Stimulated activated CD4-positive, alpha-beta T cell treated with anti-CD3 and anti-CD28 coated beads, Interleukin-15, amount 100 ng/mL, for 24 hours (primary cell): Measurements from ENCODE around the gene PCTP.

ENCODE experiments used
- DNase-seq: peaks from one replicate; pipeline ENCODE4 v3.0.0-alpha.2; 2020

PCTP gene

GRCh38 chr17:55750750-55751657 lies at the start of gene PCTP:
TSS of gene PCTP (plus strand) at chr17:55751051. CDS start at chr17:55751104, 53 bp downstream.
- DNase-seq = peak; percentile 94

GRCh38 chr17:55702150-55702549 lies 48.7 kb upstream of the PCTP start:
- DNase-seq = no peak

- no peak for DNase-seq
Measured at GRCh38 chr17:55704401-55704800, 46.5 kb upstream of the PCTP start.

- DNase-seq = no peak
Measured at GRCh38 chr17:55705847-55706246, 45.0 kb upstream of the PCTP start.

- no peak for DNase-seq
Measured at GRCh38 chr17:55706808-55707773, 43.8 kb upstream of the PCTP start.

DNA sequence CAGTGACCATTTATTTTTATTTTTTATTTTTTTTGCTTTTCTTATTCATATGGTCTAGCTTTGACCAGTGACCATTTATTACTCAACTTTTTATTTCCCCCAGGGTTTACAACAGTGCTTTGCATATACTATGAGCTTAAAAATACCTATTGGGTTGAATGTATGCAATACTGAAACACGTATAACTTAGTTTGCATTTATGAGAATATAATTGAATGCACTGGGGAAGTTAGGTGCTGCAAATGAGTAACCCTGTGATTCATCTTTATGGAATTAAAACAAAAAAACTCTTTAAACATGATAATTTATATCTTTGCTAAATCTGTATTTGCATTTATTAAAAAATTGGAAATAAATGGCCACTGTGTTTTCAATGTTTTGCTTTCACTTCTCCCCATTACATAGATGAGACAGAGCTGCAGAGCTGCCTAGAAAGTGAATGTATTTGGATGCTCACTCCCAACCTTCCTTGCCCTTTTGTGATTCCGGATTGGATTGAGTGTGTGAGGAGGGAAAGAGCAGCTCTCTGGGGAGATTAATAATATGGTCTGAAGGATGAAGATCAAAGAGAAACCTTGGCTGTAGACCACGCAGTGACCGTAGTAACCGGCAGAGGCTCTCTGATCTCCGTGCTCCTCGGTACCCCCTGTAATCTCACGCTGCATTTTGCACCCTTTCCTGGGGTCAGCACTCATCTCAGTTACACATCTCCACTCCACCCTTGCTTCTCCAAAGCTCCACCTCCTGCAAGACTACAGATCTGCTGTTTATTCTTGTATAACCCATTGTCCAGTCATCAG lies 42.5 kb upstream of the PCTP start:
- DNase-seq = no peak

- no peak for DNase-seq
Measured at GRCh38 chr17:55709440-55709839, 41.4 kb upstream of the PCTP start.

GRCh38 chr17:55709984-55710383 lies 40.9 kb upstream of the PCTP start:
- no peak for DNase-seq

- DNase-seq = no peak
Measured at GRCh38 chr17:55710410-55710809, 40.4 kb upstream of the PCTP start.

DNA sequence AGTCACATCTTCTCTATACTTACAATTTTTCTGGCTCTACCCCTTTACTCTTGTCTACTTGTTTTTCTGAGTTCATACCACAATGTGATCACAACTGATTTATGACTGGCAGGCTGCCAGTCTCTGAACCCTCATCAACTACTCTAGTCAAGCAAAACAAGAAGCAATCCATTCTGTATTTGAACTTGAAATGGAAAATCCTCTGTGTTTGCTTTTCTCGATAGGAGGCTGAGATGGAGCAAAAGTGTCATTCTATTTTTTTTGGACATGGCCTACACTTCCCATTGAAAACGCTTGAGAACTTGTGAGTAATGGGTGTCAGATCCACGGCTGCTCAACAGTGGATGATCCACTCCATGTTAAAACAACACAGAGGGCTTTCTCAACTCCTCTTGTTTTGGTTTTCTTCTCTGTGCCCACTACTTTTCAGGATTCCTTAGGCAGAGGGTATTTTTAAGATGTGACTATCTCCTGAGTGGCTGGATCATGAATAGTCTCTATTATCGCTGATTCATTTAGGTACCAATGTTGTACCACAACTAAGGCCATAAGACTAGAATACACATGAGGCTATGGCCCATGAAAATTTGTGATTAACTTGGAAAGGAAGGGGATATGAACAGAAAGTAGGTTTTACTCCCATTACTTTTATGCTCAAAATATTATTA lies 39.9 kb upstream of the PCTP start:
- DNase-seq = no peak

GRCh38 chr17:55717432-55717831 lies 33.4 kb upstream of the PCTP start:
- DNase-seq = no peak

GRCh38 chr17:55717898-55718735 lies 32.7 kb upstream of the PCTP start:
- DNase-seq = peak; percentile 79

DNA sequence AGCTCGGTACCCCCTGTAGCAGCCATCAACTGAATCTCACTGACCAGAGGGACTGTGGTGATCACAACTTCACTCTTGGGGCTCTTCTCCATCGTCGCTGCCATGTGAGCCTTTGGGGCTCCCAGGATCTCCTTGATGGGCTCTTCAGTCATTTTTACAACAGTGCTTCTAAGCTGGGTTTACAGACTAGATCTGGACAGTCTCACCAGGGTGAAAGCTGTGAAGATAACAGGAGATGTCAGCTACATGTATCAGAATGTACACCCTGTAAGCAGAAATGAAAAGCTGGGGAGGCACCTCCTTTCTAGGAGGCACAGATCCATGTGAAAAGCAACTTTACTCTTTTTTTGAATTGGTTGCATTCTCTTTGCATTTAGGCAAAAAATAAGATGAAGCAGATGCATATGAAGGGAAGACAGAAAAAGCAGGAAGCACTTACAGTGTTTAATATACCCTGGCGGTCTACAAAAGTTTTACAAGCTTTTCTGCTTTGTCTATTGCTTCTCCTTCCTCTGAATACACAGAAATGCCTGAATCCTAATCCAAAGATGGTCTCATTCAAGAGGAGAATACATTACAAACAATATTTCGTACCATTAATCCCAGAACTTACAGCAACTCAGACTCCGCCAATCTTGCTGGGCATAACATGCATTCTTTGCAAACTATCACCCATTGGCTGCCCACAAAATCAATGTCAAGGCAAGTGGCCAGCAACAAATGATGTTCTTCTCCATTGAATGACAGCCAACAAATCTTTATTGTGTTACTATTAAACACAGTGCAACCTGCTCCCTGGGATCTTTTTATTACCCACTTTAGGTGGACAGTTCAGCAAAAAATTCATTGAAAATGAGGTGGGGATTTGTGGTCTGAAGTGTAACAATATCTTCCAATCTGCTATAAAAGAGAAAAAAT lies 29.7 kb upstream of the PCTP start:
- DNase-seq = no peak

DNA sequence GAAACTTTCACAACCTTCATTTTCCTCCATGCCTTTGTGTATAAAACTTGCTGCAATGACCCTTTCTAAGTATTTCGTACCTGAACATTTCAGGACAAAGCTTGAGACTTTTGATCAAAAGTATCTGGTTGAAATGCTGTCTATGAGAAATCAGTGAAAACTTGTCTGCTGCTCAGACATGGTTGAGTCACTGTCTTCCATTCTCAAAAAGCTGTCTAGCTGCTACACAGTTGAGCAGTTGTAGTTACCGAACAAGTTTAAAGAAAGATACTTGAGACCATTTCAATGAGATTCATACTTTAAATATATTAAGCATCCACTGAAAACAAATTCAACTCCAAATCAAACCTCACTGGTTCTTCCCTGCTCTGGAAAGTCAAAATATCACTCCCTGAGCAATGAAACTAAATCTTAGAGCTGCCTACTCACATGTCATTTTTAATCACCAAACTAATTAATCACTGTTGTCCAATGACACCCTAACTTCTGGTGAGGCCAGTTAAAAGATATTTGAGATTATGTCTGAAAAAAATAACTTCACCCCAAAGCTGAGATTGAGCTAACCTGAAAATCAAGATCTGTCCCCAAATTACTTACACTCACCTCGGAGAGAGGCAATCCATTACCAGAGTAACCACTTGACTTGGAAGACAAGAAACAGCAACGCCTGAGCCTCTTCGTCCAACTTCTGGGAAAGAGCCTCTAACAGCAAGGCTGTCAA lies 28.7 kb upstream of the PCTP start:
- no peak for DNase-seq

DNA sequence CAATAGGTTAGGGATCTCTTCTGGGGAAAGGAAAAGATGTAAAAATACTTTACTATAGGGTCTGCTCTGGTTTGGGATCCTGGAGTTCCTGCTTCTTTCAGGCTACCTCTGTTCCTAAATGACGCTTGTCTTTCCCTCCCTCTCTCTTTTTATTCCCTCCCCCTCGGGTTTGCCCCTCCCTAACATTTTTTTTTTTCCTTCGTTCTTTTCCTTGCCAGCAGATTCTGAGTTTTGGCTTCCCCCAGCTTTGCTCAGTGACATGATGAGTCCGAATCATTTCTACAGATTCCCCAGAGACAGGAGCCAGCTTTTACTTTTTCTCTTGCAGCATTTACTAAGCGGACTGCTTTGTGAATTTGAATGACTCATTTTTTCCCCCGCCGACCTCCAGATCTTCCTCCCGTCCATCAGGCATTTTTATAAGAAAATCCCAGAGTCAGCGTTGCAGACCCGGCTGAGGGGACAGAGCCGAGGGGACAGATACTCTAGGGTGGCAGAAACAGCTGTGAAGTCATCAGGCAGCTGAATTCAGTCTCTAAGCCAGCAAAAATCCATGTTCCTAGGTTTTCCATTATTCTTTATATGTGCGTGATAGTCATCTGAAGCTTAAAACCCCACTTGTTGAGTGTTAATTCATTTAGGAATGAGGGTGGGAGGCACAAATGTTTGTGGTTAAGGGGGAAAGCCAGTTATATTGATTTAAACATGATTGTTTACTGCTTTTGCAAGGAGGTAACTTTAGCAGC lies 27.9 kb upstream of the PCTP start, which contains the start of gene TMEM100:
Gene TMEM100 (minus strand): TSS at position 123 of the 746 bp plus-strand sequence. CDS start 1,794 bp downstream, outside the sequence.
- DNase-seq = no peak

DNA sequence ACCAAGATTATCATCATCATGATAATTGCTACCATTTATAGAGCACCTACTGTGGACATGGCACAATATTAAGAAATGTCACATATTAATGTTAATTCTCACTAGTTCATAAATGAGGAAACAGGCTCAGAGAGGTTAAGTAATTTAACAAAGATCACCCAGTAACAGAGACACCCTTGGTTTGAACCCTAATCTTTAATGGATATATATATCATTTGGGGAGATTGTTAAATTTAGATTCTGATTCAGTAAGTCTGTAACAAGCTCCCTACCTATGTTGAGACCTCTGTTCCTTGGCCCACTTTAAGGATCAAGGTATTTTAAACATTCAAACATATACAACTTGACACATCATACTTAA lies 27.4 kb upstream of the PCTP start:
- DNase-seq = no peak

DNA sequence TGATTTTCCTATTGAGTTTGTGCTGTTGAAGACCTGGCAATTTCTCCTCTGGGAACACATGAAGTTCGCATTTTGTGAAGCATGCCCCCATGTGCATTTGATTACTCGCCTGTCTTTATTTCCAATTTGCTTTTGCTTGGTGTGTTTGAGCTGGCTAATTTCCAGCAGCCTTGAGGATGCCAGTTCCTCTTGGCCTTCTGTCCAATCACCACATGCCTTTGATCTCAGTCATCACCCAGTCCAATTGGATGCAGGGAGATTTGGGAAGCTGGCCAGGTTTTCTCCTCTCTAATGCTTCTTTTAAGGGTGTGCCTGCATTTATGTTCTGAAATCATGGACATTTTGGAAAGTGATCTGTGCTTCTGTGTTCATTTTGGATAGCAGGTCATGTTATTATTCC lies 24.4 kb upstream of the PCTP start:
- DNase-seq = no peak

DNA sequence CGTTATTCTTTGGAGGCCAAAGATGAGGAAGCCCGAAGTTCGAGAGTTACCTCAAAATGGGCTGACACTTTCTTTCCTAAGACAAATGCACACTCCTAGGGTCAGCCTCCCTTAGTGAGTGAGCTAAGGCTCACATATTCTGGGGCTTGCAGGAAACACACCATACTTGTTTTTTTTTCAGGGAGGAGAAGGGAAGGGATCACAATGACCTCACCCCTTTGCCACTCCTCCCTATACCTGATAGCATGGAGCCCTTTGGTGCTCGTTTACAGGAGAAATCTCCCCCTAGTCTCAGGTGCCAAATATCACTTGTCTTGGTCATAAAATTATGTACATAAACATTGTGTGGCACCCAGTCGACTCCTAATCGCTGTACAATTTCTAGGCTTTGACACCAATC lies 23.6 kb upstream of the PCTP start:
- no peak for DNase-seq

GRCh38 chr17:55727920-55728319 lies 22.9 kb upstream of the PCTP start:
- no peak for DNase-seq
